HG02642 (cell line): ENCODE results near the gene TNPO3.
"Not testable (repeated sequence)": the region's sequence is repeated elsewhere in the genome, so short reads cannot be mapped to it uniquely, and the experiment has no call there.

ENCODE experiments used
- ATAC-seq: cut with Tn5 transposase; IDR thresholded peaks from one replicate; pipeline ENCODE4 v1.9.1; 2021; ENCODE audit warnings: mild to moderate bottlenecking; ENCODE audit not compliant: unreplicated experiment, poor library complexity

Gene TNPO3

GRCh38 chr7:128968624-128969023 lies 86.3 kb downstream of the TNPO3 start:
- ATAC-seq, result no peak

DNA sequence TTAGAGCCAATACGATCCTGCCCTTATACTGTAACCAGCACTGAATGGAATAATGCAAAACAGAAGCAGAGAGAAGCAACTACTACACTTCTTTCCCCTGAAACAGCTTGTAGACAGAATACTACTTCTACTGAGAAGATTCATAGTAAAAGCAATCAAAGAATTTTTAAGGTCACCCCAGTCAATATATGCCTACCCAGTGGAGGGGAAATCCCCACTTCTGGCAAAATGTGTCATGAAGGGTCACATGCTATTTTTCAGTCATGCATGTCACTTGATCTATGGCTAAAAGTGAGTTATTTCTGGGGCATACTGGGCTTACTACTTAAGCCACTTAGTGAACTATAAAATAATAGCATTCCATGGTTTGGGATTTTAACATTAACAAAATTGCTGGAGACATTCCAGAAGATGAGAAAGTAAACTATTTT lies 91.6 kb downstream of the TNPO3 start:
- peak; percentile 81 for ATAC-seq

- ATAC-seq, result peak; percentile 31
Observed at GRCh38 chr7:128962899-128963298, 92.0 kb downstream of the TNPO3 start.

- no peak for ATAC-seq
Observed at GRCh38 chr7:128961030-128961659, 93.8 kb downstream of the TNPO3 start.

- ATAC-seq, result no peak
Observed at GRCh38 chr7:128959296-128959695, 95.6 kb downstream of the TNPO3 start.

DNA sequence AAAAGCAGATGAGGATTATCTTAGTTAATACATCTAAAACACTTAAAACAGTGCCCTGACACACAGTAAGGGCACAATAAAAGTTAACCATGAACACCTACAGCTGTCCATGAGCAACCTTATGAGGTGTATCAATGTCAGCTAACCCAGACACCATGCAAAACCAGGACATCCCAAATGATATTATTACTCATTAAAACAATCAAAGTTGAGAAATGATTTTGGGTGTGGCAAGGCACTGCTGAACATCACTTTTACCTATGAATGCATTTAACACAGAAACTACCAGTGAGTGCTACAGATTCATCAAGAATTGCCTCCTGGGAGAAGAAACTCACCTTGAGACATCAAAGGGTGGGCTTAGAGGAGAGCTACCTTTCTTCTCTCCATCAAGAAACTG lies 98.9 kb downstream of the TNPO3 start:
- ATAC-seq, result no peak

DNA sequence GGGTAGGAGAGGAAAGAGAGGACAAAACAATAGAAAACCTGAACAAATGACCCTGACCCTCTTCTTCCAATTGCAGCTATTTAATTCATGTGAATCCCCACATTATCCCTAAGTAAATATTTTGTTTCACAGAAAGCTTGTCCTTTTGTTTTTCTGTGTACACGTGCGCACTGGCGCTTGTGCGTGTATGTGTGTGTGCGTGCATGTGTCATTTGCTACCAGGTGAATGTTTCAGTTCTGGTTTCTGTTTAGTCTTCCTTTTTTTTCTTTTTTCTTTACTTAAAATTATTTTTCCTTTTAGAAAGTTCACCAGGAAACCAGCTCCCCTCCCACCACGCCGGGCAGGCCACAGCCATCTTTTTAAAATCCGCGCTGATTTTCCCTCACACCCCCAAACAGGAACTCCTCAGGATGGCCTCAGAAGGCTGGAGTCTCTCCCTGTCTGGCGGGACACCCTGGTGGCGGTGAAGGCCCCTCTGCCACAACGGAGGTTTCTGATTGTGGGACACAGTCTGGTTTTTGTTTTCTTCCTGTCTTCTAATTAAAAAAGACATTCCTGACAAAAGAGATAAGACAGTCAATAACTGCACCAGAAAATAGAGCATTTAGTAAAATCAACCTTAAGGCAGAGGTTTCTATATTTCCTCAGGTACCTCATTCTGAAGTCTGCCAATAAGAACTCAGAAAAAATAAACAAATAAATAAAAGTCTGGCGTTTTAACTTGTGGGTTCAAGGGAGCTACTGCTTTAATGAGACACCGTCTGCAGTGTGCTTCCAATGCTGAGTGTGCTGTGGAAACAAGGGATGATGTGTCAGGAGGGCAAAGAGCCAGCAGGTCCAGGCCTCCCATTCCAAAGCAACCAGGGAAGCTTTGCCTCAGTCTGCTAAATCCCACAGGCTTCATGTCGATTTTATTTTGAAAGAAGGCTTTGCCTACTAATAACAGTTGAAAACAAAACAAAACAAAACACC lies 99.8 kb downstream of the TNPO3 start:
- ATAC-seq, result peak; percentile 71

DNA sequence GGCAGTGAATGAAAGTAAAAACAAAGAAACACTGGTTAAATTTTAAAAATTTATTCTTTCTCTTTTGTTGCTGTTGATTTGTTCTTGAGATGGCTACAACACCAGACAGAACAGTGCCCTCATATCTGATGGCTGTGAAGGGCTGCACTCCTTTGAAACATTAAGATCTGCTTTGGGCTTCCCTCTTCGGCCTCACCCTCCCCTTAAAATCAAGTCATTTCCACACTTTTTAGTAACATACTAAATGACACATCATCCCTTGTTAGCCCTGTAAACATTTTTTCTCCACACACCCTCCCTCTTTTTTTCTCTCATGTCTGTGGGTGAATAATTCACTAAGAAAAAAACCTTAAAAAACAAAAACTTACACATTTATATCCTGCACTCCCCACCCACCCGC lies 100.8 kb downstream of the TNPO3 start:
- no peak for ATAC-seq

DNA sequence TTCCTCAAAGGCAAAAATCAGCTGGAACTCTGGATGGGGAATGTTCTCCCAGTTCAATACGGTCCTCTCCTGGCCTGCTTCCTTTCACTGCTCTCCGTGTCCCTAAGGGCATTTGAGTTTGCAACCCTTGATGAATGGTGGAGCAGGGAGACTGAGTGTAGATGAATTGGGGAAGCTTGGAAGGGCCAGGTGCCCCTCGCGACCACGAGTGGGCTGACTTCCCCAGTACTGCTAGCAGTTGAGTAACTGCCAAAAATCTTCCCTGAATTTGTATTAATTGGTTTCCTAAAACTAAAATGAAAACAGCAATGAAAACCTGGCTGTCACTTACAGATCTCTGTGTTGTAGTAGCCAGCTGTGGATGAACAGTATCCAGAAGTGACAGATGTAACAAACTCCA lies 103.6 kb downstream of the TNPO3 start:
- ATAC-seq, result no peak

GRCh38 chr7:128948976-128949760 lies 105.7 kb downstream of the TNPO3 start:
- no peak for ATAC-seq

- no peak for ATAC-seq
Observed at GRCh38 chr7:128948312-128948973, 106.5 kb downstream of the TNPO3 start.

- no peak for ATAC-seq
Observed at GRCh38 chr7:128947854-128948253, 107.1 kb downstream of the TNPO3 start.

DNA sequence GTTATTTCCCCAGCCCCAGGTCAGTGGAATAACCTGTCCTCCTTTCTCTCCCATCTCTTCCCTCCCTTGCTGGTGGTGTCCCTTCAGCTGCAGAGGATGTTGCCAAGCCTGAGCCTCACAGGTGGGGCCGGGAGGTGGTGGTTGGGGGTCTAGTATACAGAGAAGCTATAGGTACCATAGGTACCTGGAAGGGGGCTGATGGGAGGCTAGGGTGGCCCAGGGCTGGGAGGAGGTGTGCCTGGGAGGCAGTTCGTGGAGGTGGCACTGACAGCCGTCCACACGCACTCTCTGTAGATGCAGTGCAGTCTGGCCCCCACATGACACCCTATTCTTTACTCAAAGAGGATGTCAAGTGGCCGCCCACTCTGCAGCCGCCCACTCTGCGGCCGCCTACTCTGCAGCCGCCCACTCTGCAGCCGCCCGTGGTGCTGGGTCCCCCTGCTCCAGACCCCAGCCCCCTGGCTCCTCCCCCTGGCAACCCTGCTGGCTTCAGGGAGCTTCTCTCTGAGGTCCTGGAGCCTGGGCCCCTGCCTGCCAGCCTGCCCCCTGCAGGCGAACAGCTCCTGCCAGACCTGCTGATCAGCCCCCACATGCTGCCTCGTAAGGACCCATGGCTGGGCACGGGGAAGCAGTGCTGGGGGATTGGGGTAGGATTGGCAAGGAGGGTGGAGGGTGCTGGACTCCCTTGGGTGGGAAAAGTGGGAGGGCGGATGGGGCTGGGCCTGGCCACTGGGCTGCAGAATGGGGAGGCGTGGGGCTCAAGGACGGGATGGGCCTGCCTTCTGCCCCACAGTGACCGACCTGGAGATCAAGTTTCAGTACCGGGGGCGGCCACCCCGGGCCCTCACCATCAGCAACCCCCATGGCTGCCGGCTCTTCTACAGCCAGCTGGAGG lies 107.7 kb downstream of the TNPO3 start:
- ATAC-seq, result no peak

DNA sequence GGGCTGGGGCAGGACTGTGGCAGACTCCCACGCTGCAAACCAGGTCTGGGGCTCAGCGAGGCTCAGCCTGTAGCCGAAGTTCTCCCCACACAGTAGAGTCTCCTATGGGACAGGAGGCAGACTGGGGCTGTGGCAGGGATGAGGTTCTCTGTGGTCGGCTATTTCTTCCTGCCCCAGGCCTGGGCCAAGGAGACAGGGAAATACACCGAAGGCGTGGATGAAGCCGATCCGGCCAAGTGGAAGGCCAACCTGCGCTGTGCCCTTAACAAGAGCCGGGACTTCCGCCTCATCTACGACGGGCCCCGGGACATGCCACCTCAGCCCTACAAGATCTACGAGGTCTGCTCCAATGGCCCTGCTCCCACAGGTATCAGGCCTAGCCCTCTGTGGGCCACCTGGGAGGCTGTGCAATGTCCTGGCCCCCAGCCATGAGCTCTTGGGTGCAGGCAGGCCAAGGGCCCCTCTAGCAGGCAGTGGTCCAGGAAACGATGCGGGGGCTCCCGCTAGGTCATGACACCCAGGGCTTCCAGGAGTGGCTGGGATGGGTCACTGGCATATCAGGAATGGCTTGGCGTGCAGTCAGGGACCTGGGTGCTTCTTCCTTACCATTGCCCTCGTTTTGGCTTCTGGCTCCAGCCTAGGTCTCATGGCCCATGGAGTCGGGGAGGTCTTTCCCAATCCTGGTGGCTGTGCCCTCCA lies 109.1 kb downstream of the TNPO3 start:
- no peak for ATAC-seq

DNA sequence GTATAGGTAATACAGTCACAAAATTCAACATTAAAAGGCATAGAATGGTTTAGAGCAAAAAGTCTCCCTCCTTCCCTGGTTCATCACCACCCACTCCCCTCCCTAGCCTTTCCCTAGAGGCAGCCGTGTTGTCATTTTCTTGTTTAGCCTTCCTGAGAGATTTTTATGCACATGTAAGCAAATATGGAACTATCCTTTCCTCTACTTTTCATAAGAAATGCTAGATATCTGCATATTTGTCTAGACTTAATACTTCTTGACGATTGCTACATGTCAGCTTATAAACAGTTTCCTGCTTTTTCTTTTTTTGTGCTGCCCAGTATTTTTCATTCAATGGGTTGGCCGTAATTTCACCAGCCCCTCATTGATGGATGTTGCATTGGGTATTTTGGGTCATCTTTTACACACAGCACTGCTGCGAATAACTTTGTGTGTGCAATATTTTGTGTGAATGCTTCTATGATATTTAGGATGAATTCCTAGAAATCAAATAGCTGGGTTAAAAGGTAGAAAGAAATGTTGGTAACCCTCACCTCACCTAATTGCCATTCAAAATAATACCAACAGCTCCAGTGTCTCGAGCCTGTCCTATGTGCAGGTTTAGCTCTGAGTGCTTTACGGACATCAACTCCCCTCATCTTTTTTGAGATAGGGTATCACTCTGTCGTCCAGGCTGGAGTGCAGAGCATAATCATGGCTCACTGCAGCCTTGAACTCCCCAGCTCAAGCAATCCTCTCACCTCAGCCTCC lies 110.2 kb downstream of the TNPO3 start:
- no peak for ATAC-seq

- ATAC-seq, result not testable (repeated sequence)
Observed at GRCh38 chr7:128943251-128943650, 111.7 kb downstream of the TNPO3 start.

GRCh38 chr7:128941946-128942526 lies 112.9 kb downstream of the TNPO3 start:
- ATAC-seq, result no peak
